Esophagus (tissue), 2 donors: ENCODE data around the gene TSPAN15. TPM values are rescaled to one million over a fixed set of nuclear protein-coding genes. Genes with fewer than 3 reads are reported as not detected.

ENCODE experiments used
- H3K27ac ChIP-seq, 2 donors: one replicate each; pipeline ENCODE4 v1.5.1; 2013; ENCODE audit warnings: low read depth in 2 of 2, mild to moderate bottlenecking in 2 of 2, inconsistent platforms in 1 of 2, low read length in 1 of 2, moderate library complexity in 1 of 2
- H3K27me3 ChIP-seq, 2 donors: one replicate each; pipeline ENCODE4 v1.6.1; 2013; ENCODE audit warnings: low read length in 2 of 2, control low read depth in 1 of 2, mild to moderate bottlenecking in 1 of 2; ENCODE audit not compliant: insufficient read depth in 2 of 2, control insufficient read depth in 1 of 2
- H3K36me3 ChIP-seq, 2 donors: one replicate each; pipeline ENCODE4 v1.6.1; 2013; ENCODE audit warnings: low read length in 1 of 2; ENCODE audit not compliant: control insufficient read depth in 2 of 2, insufficient read depth in 2 of 2
- H3K4me1 ChIP-seq, 2 donors: one replicate each; pipeline ENCODE4 v1.6.1; 2013; ENCODE audit warnings: low read length in 1 of 2; ENCODE audit not compliant: control insufficient read depth in 2 of 2, insufficient read depth in 2 of 2
- H3K4me3 ChIP-seq, 2 donors: one replicate each; pipeline ENCODE4 v1.5.1; 2013; ENCODE audit warnings: low read length in 2 of 2, mild to moderate bottlenecking in 2 of 2, low read depth in 1 of 2, moderate library complexity in 1 of 2
- H3K9me3 ChIP-seq, 2 donors: one replicate each; pipeline ENCODE4 v1.6.1; 2013; ENCODE audit warnings: mild to moderate bottlenecking in 2 of 2, low read depth in 1 of 2, low read length in 1 of 2, moderate library complexity in 1 of 2; ENCODE audit not compliant: control insufficient read depth in 2 of 2, insufficient read depth in 1 of 2
- WGBS, 2 donors: extraction: QIAGEN DNeasy Blood & Tissue Kit; methylation state at CpG; one replicate each; pipeline ENCODE4 v1.1.7; 2013; 5-methylcytosine and 5-hydroxymethylcytosine counted together
- polyA plus RNA-seq, 2 donors: library from polyadenylated mRNA; stranded (reverse); fragments of 200-250 nt; gene quantifications; one replicate each; pipeline ENCODE4 v1.2.3, GENCODE V29; 2013
- donor health status: healthy with polysubstance abuse.
- donor health status: Bipolar disorder and iron deficiency.

The TSPAN15 gene
- 10 to 100 TPM in 1 of 2 donors, 1 to 10 TPM in 1; 8.0 to 23.8 TPM for polyA plus RNA-seq

DNA sequence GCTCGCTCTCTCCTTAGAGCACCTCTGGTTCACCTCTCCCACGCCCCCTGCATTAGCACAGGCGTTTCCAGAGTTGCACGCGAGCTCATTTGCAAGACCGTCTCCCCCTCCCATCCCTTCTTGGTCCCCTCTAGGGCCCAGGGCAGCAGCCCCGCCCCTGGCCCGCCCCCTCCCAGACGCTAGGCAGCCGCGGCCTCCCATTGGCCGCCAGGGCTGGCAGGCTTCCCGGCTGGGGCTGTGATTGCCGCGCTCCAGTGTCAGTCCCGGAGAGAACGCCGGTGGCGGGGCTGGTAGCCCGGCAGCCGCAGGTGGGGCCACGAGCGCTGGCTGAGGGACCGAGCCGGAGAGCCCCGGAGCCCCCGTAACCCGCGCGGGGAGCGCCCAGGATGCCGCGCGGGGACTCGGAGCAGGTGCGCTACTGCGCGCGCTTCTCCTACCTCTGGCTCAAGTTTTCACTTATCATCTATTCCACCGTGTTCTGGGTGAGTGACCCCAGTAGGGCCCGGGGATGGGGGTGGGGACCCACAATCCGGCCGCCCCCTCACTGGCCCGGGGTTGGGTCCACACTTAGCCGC, at the start of gene TSPAN15:
TSS of gene TSPAN15 (plus strand) at position 257 of the 575 bp plus-strand sequence. CDS start at position 387, 130 bp downstream.
- 1% methylated on average over 32 to 45 of the region's 45 CpGs for WGBS, 2 donors
- peak within 1 kb of the TSS; percentile 64 to 67 for H3K4me3 ChIP-seq
- H3K27ac ChIP-seq, result peak within 1 kb of the TSS; percentile 69 to 91
- no peaks in the 10 kb centered on the region for H3K36me3 ChIP-seq
- no peaks in the 10 kb centered on the region for H3K9me3 ChIP-seq
- peaks cover 7 to 21% of the 10 kb centered on the region in 2 donors for H3K4me1 ChIP-seq
- H3K27me3 ChIP-seq, result no peaks in the 10 kb centered on the region

DNA sequence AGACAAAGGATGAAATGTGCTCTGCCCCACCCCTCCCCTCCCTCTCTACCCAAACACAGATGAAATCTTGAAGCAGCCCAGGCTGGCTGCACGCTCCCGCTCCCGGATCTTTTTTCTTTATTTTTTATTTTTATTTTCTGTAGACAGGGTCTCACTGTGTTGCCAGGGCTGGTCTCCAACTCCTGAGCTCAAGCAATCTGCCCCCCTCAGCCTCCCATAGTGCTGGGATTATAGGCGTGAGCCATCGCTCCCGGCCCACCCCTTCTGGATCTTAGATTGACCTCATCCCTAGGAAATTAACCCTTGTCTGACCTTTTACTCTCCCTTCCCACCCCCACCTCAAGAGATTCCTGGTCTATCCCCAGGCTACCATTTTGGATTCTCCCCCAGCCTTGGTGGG, 48.9 kb upstream of the TSPAN15 start:
- WGBS, 2 donors, result 74 to 79% methylated on average over 6 of the region's 6 CpGs
- Histone ChIP-seq H3K27me3 (no peaks in the 10 kb centered on the region), H3K36me3 (peaks cover 11 to 44% of the 10 kb centered on the region in 2 donors), H3K4me1 (peaks cover 3 to 5% of the 10 kb centered on the region in 2 donors), H3K4me3 (no peak overlapping the region), H3K27ac (peak overlapping the region in 1 of 2 donors; percentile 6), H3K9me3 (no peaks in the 10 kb centered on the region)

DNA sequence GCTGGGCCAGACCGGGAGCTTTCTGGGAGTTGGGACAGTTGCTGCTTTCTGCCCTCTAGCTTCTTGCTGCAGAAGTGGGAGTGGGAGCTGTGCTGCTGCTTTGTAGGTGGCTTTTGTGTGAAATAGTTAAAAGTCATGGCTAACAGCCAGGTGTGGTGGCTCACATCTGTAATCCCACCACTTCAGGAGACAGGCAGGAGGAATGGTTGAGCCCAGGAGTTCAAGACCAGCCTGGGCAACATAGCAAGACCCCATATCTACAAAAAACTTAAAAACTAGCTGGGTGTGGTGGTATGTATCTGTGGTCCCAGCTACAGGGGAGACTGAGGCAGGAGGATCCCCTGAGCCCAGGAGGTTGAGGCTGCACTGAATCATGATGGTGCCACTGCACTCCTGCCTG, 48.2 kb upstream of the TSPAN15 start:
- peaks cover 11 to 44% of the 10 kb centered on the region in 2 donors for H3K36me3 ChIP-seq
- H3K27me3 ChIP-seq, result no peaks in the 10 kb centered on the region
- H3K27ac ChIP-seq, result peak overlapping the region; percentile 28 to 42
- 27 to 42% methylated on average over 1 of the region's 1 CpG for WGBS, 2 donors
- H3K9me3 ChIP-seq, result no peaks in the 10 kb centered on the region
- peaks cover 6 to 7% of the 10 kb centered on the region in 2 donors for H3K4me1 ChIP-seq
- no peak overlapping the region for H3K4me3 ChIP-seq

DNA sequence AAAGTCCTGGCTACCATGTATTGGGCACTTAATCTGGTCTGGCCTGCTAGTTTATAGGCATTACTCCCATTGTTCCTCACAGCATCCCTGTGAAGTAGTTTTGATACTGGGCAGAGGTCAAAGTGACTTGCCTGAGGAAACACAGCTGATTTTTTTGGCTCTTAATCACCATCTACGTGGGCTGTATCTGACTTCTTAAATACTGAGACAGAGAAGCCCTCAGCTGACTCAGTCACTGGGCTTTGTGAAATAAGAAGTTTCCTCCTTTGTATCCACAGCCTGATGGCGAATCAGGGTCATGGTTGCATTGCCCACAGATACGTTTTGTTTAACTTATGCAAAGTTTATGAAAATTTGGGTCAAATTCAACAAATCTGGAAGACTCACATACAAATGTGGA, 47.7 kb upstream of the TSPAN15 start:
- 56 to 62% methylated on average over 3 of the region's 3 CpGs for WGBS, 2 donors
- Histone ChIP-seq H3K36me3 (peaks cover 11 to 40% of the 10 kb centered on the region in 2 donors), H3K9me3 (no peaks in the 10 kb centered on the region), H3K4me3 (no peak overlapping the region), H3K4me1 (peaks cover 7% of the 10 kb centered on the region in 2 donors), H3K27ac (no peak overlapping the region), H3K27me3 (no peaks in the 10 kb centered on the region)

DNA sequence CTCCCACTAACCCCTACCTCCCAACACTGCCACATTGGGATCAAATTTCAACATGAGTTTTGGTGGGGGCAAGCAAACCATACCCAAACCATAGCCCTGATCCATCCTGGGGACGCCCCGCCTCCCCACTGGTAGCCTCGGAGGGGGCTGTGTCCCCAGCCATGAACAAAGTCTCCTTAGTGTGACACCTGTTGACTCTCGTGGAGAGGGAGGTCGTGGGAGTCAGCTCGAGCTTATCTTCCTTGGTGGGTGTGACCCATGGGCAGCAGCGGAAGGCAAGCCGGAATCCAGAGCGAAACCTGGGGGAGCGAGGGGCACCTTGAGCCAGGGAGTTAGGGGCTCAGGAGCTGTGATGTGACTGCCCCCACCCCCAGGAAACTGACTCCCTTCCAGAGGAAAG, 46.5 kb upstream of the TSPAN15 start:
- Histone ChIP-seq H3K4me3 (no peak overlapping the region), H3K36me3 (peaks cover 11 to 28% of the 10 kb centered on the region in 2 donors), H3K4me1 (peaks cover 7% of the 10 kb centered on the region in 2 donors), H3K27ac (peak overlapping the region in 1 of 2 donors; percentile 57), H3K9me3 (no peaks in the 10 kb centered on the region), H3K27me3 (no peaks in the 10 kb centered on the region)
- WGBS, 2 donors, result 85 to 89% methylated on average over 10 of the region's 10 CpGs

DNA sequence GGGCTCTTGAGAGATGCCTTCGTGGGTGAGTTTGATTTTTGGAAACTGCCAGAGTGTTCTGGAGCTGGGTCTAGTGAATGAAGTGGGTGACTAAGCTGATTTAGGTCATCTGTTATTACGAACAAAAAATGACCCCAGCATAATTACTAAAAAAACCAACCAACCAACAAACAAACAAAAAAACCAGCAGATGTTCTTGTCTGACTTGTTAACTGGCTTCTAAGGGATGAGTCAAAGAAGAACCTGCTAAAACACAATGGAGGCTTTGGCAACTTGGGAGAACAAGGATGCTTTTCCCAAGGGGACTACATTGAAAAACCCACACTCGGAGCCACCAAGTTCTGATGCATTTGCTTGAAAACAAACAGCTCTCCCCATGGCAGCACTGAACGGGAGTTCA, 46.0 kb upstream of the TSPAN15 start:
- peaks cover 11 to 24% of the 10 kb centered on the region in 2 donors for H3K36me3 ChIP-seq
- H3K27ac ChIP-seq, result peak overlapping the region in 1 of 2 donors; percentile 73
- H3K27me3 ChIP-seq, result no peaks in the 10 kb centered on the region
- 52 to 62% methylated on average over 4 of the region's 4 CpGs for WGBS, 2 donors
- H3K9me3 ChIP-seq, result no peaks in the 10 kb centered on the region
- no peak overlapping the region for H3K4me3 ChIP-seq
- peaks cover 7% of the 10 kb centered on the region in 2 donors for H3K4me1 ChIP-seq

DNA sequence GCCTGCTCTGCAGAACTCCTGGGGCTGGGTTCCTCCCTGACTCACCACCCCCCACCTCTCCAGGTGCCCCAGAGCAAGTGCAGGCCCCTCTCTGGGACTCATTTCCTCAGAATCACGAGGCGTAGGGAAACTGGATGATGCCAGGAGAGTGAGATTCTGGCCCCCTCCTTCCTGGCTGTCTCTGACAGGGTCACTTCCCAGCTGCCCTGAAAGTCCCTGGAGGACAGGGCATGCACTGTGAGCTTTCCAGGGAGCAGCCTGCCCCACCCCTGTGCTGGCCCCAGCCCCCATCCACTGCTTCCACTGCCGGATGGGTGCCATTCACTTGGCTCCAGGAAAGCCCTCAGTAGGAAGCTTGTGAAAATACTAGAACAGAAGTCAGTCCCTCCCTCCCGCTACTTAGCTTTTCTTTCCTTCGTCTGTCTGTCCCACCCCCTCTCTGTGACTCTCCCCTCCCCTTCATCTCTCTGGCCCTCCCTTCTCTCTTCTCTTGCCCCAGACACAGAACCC, 44.9 kb upstream of the TSPAN15 start:
- H3K36me3 ChIP-seq, result peaks cover 5 to 13% of the 10 kb centered on the region in 2 donors
- H3K9me3 ChIP-seq, result no peaks in the 10 kb centered on the region
- H3K27me3 ChIP-seq, result no peaks in the 10 kb centered on the region
- WGBS, 2 donors, result 28 to 31% methylated on average over 5 of the region's 5 CpGs
- H3K27ac ChIP-seq, result peak overlapping the region; percentile 35 to 73
- peaks cover 7 to 10% of the 10 kb centered on the region in 2 donors for H3K4me1 ChIP-seq
- H3K4me3 ChIP-seq, result no peak overlapping the region

DNA sequence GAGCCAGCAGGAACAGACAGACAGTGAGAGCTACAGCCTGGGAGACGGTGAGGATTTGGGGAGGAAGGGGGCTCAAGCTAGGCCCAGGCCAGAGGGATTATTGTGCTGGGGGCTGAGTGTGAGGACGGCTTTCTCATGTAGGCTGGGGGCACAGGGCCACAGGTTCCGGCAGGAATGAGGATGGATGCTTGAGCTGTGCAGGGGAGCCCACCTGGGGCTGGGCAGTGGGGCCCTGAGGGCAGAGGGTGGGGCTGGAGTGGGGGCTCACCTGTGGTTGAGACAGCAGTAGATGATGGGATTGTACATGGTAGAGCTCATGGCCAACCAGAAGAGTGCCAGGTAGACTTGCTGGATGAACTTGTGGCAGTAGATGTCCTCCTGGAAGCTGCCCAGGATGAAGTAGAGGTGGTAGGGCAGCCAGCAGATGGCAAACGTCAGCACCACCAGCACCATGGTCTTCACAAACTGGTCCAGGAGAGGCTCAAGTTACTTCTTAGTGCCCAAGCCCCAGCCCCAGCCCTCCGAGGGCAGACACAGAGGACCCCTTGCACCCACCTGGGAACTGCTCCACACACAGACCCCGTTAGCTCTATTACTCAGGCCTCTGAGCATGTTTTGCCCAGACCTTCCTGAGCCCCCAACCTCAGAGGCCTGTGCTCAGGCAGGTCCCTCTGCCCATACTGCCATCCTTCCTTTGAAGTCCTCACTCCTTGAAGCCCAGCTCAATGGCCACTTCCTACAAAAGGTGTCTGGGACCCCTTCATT, 44.3 kb upstream of the TSPAN15 start:
- Histone ChIP-seq H3K4me3 (no peak overlapping the region), H3K27me3 (no peaks in the 10 kb centered on the region), H3K27ac (peak overlapping the region; percentile 35 to 73), H3K36me3 (peaks cover 0 to 8% of the 10 kb centered on the region in 2 donors), H3K4me1 (peaks cover 7 to 10% of the 10 kb centered on the region in 2 donors), H3K9me3 (no peaks in the 10 kb centered on the region)
- 66 to 68% methylated on average over 6 of the region's 6 CpGs for WGBS, 2 donors

DNA sequence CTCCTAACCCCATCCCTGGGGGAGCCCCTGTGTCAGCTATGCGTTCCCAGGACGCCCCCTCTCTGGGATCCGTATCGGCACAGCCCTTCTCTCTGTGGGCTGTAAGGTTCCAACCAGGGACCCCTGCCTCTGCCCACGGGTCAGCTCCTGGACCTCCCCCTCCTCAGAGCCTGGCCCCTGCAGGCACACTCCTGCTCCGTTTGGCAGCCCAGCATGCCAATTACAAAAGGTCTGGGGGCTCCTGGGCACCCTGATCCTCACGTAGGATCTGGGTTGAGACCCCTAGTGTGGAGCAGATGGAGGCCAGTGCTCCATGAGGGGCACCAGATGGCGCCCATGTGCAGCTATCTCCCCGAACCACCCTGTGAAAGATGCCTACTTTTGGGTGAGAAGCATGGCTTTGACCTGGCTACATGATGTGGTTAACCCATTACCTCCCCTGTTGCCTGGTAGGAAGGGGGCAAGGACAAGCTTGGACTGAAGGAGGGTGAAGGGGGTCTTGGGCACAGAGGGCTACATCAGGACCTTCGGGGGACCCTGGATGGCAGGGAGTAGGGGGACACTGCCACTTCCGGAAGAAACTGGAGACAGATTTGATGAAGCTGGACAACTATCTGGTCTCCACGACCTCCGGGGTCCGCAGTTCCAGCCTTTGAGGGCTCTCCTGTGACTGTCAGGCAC, 43.5 kb upstream of the TSPAN15 start:
- H3K27me3 ChIP-seq, result no peaks in the 10 kb centered on the region
- H3K4me3 ChIP-seq, result no peak overlapping the region
- H3K4me1 ChIP-seq, result peaks cover 7 to 10% of the 10 kb centered on the region in 2 donors
- no peaks in the 10 kb centered on the region for H3K9me3 ChIP-seq
- peaks cover 0 to 7% of the 10 kb centered on the region in 2 donors for H3K36me3 ChIP-seq
- 66 to 70% methylated on average over 14 of the region's 14 CpGs for WGBS, 2 donors
- peak overlapping the region; percentile 68 to 73 for H3K27ac ChIP-seq
